Measurements from ENCODE around the gene RPL31.

The RPL31 gene

GRCh38 chr2:100974712-100975520, 27.2 kb upstream of the RPL31 start:
- no peak for TF ChIP-seq CTCF (conservative IDR thresholded peaks at IDR 0.05; ENCODE audit: low read length)
- H3K4me3 ChIP-seq (ENCODE audit: low read length): no peak overlapping the region
- DNase-seq (ENCODE audit: low read depth): no peak

GRCh38 chr2:100975521-100975785, 26.6 kb upstream of the RPL31 start:
- TF ChIP-seq CTCF (conservative IDR thresholded peaks at IDR 0.05; ENCODE audit: low read length): no peak
- no peak for DNase-seq (ENCODE audit: low read depth)
- H3K4me3 ChIP-seq (ENCODE audit: low read length): no peak overlapping the region

GRCh38 chr2:100976061-100976460, 26.0 kb upstream of the RPL31 start:
- no peak for DNase-seq (ENCODE audit: low read depth)
- H3K4me3 ChIP-seq (ENCODE audit: low read length): no peak overlapping the region
- no peak for TF ChIP-seq CTCF (conservative IDR thresholded peaks at IDR 0.05; ENCODE audit: low read length)

- no peak for DNase-seq (ENCODE audit: low read depth)
- no peak for TF ChIP-seq CTCF (conservative IDR thresholded peaks at IDR 0.05; ENCODE audit: low read length)
- no peak overlapping the region for H3K4me3 ChIP-seq (ENCODE audit: low read length)
Measured at GRCh38 chr2:100976645-100977391, 25.3 kb upstream of the RPL31 start.

GRCh38 chr2:100977511-100977910, 24.6 kb upstream of the RPL31 start:
- DNase-seq (ENCODE audit: low read depth): no peak
- no peak overlapping the region for H3K4me3 ChIP-seq (ENCODE audit: low read length)
- no peak for TF ChIP-seq CTCF (conservative IDR thresholded peaks at IDR 0.05; ENCODE audit: low read length)

GRCh38 chr2:100978582-100979191, 23.4 kb upstream of the RPL31 start:
- no peak for TF ChIP-seq CTCF (conservative IDR thresholded peaks at IDR 0.05; ENCODE audit: low read length)
- no peak overlapping the region for H3K4me3 ChIP-seq (ENCODE audit: low read length)
- peak; percentile 59 for DNase-seq (ENCODE audit: low read depth)
